SK-N-MC (cell line): ENCODE data around the gene IL19.

Source experiments
- EZH2 ChIP-seq: fragments of 200-600 bp; sonication (generic); IDR thresholded peaks from one replicate; pipeline ENCODE4 v1.6.1; 2017; ENCODE audit warnings: antibody characterized with exemption
- POLR2AphosphoS5 ChIP-seq: IDR thresholded peaks from 2 replicates; pipeline ENCODE4 v1.6.1; 2012; ENCODE audit warnings: mild to moderate bottlenecking, low read depth, low read length, borderline replicate concordance

- TF ChIP-seq POLR2AphosphoS5 (no peak), EZH2 (no peak)
These were observed 17.4 kb upstream of the IL19 start for GRCh38 chr1:206753141-206753540.
